Right cardiac atrium (tissue), 5 donors: Measurements from ENCODE around the gene MYO5B. TPM values are rescaled to one million over a fixed set of nuclear protein-coding genes. Genes with fewer than 3 reads are reported as not detected.
A peak's percentile ranks its signal among the peaks of the same experiment; 100 is the strongest.

Experiments
- ATAC-seq, 2 donors: fragments of 200-7000 bp; cut with Tn5 transposase; one replicate each; pipeline versions ENCODE4 v1.8.0 to v1.9.1; 2020; ENCODE audit warnings: moderate library complexity in 2 of 2, mild to moderate bottlenecking in 1 of 2
- DNase-seq, 3 donors: peaks; one replicate each; pipeline ENCODE4 v3.0.0-alpha.2; 2020
- H3K27ac ChIP-seq: one replicate; pipeline ENCODE4 v1.5.1; 2013; ENCODE audit warnings: mild to moderate bottlenecking, low read length, control low read depth, moderate library complexity
- H3K27me3 ChIP-seq: one replicate; pipeline ENCODE4 v1.6.1; 2013; ENCODE audit not compliant: control insufficient read depth, insufficient read depth
- H3K4me1 ChIP-seq: one replicate; pipeline ENCODE4 v1.6.1; 2013; ENCODE audit warnings: low read length; ENCODE audit not compliant: control insufficient read depth, insufficient read depth
- H3K4me3 ChIP-seq: one replicate; pipeline ENCODE4 v1.5.1; 2013; ENCODE audit warnings: low read length, control low read depth
- H3K9me3 ChIP-seq: one replicate; pipeline ENCODE4 v1.6.1; 2013; ENCODE audit warnings: low read length; ENCODE audit not compliant: control insufficient read depth
- WGBS: extraction: QIAGEN DNeasy Blood & Tissue Kit; methylation state at CpG from one replicate; pipeline ENCODE4 v1.1.7; 2013; 5-methylcytosine and 5-hydroxymethylcytosine counted together
- intact Hi-C, 4 donors: fragments of 100-400 bp; cut with DNase I; formaldehyde crosslinking; loops; one replicate each; pipeline versions ENCODE4 v1.11.0 to v1.14.0; 2022 to 2023
- polyA plus RNA-seq: library from polyadenylated mRNA; stranded (reverse); fragments of 200-250 nt; gene quantifications from one replicate; pipeline ENCODE4 v1.2.3, GENCODE V29; 2013
- total RNA-seq, 4 donors: library from RNA; stranded (reverse); fragmentation: NEBNext Ultra II Directional; extraction: Animal tissue kit (Norgen Biotek cat#: 25700); gene quantifications; one replicate each; pipeline ENCODE4 v1.2.1, GENCODE V29; 2021
- donor health status: healthy with polysubstance abuse.
- donor health status: DM: no; HTN: yes; CAD: no.
- donor health status: DM: no; HTN: no; CAD: no.
- donor health status: DM: no; HTN: yes; CAD: no; lungs with severe emphysema.
- donor health status: DM: yes; HTN: yes; CAD: no.

Gene MYO5B
- total and polyA plus RNA-seq, 5 donors, result 1.4 to 4.5 (median 3.1) TPM

DNA sequence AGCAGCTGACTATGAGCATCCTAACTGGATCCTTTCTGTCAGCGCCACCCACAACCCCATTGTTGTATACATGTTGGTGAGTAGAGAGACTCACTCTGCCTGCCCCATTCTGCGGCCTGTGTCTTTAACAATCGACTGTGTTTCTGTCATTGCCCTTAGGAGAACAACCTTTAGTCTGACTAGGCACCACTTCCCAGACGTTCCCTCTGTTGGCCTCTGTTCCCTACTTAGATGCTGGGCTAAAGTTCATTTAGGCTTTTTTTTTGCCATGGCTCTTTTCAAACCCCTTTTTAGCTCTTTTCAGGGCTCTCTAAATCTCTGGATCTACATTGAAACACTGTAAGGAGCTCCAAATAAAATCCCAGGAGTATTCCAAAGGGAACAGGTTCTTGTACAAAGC is 361.1 kb downstream of the MYO5B start:
- DNase-seq (no peak), ATAC-seq (no peak)
- WGBS, result 76% methylated on average over 4 of the region's 4 CpGs
- H3K4me1 ChIP-seq, result no peaks in the 10 kb centered on the region
- no peak overlapping the region for H3K27ac ChIP-seq
- H3K27me3 ChIP-seq, result no peaks in the 10 kb centered on the region
- H3K9me3 ChIP-seq, result no peaks in the 10 kb centered on the region
- intact Hi-C loops, result no loop called here
- H3K4me3 ChIP-seq, result no peak overlapping the region

DNA sequence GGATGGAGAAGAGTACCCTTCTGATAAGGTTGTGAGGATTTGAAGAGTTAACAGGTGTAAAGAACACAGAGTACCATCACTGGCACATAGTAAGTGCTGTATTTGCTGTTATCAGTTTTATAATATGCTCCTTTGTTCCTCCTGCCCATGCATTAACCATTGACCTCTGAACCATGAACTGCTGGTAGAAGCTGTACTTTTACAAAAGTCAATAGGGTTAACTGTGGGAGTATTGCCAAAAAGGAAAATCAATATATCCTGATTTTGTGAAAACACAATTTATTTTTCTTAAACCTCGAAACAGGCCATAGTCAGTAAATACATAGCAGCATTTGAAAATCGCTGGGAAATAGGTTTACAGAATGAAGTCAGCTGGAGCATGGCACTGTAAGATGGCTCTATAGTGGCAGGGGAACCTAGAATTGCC is 362.7 kb downstream of the MYO5B start:
- no peaks in the 10 kb centered on the region for H3K4me1 ChIP-seq
- ATAC-seq, result no peak

DNA sequence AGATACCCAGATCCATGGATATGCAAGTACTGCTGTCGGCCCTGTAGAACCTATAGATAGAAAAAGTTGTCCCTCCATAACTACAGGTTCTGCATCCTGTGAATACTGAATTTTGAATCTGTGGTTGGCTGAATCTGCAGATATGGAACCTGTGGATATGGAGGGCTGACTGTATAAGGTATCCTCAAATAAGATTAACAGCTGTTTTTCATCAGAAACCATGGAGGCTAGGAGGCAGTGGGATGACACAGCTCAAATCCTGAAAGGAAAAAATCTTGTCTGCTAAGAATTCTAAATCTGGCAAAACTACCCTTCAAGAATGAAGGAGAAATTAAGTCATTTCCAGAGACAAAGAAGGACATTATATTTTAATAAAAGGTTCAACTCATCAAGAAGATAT is 367.0 kb downstream of the MYO5B start:
- intact Hi-C loops, result no loop called here

More for the DNA sequence above, 362.7 kb downstream of the MYO5B start:
- intact Hi-C loops, result no loop called here
- no peaks in the 10 kb centered on the region for H3K9me3 ChIP-seq
- no peak overlapping the region for H3K27ac ChIP-seq
- no peak for DNase-seq
- no peak overlapping the region for H3K4me3 ChIP-seq
- 83% methylated on average over 2 of the region's 2 CpGs for WGBS
- no peaks in the 10 kb centered on the region for H3K27me3 ChIP-seq

DNA sequence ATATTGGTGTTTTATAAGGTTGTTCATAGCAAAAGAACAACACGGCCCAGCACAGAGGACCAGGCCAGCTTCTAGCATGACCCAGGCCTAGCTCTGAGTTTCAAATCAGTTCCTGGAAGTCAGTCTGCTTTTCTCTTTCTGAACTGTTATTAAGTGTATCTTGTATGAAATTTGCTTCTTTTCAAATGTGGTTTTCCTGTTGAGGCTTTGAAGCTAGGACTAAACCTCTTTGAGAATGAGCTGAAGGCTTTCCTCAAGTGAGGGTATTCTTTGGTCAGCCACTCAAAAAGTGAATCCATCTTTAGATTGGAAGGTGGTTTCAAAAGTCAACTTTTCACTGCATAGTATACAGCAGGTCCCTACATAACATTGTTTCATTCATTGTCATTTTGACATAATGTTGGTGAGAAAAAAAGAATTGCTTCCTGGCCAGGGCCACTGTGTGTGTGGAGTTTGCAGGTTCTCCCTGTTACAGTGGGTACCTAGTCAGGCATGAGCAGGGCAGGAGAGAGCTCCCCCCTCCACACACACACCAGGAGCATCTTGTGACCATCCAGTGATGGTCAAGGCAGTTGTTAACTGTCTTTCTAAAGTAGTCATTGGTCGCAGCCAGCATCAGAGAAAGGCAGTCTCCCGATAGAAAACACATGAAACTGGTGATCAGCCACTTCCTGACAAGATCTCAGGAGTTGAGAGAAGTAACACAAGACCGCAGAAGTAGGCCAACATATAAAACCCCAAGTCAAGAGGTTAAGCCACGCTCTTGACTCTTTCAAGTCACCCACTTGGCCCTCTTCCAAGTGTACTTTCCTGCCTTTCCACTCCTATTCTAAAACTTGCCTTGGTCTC is 374.9 kb downstream of the MYO5B start:
- Histone ChIP-seq H3K4me3 (no peak overlapping the region), H3K27me3 (no peaks in the 10 kb centered on the region), H3K4me1 (peaks cover 5% of the 10 kb centered on the region), H3K9me3 (no peaks in the 10 kb centered on the region), H3K27ac (no peak overlapping the region)
- WGBS, result 73% methylated on average over 5 of the region's 5 CpGs
- no peak for DNase-seq
- ATAC-seq, result no peak
- intact Hi-C loops, result no loop called here

More for the DNA sequence above, 367.0 kb downstream of the MYO5B start:
- H3K4me3 ChIP-seq, result no peak overlapping the region
- H3K4me1 ChIP-seq, result no peaks in the 10 kb centered on the region
- H3K27ac ChIP-seq, result no peak overlapping the region
- 95% methylated on average over 1 of the region's 1 CpG for WGBS
- DNase-seq (no peak), ATAC-seq (no peak)
- no peaks in the 10 kb centered on the region for H3K27me3 ChIP-seq
- H3K9me3 ChIP-seq, result no peaks in the 10 kb centered on the region

DNA sequence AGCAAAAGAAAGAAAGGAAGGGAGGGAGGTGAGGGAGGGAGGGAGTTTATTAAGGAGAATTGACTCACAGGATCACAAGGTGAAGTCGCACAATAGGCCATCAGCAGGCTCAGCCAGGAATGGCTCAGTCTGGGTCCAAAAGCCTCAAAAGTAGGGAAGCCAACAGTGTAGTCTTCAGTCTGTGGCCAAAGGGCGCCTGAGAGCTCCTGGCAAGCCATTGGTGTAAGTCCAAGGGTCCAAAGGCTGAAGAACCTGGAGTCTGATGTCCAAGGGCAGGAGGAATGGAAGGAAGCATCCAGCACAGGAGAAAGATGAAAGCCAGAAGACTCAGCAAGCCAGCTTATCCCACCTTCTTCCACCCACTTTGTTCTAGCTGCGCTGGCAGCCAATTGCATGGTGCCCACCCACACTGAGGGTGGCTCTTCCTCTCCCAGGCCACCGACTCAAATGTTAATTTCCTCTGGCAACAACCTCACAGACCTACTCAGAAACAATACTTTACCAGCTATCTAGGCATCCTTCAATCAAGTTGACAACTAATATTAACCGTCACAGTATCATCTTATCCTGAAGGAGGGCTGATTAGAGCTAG is 375.8 kb downstream of the MYO5B start:
- Histone ChIP-seq H3K27me3 (no peaks in the 10 kb centered on the region), H3K27ac (no peak overlapping the region), H3K9me3 (no peaks in the 10 kb centered on the region), H3K4me1 (peaks cover 5% of the 10 kb centered on the region), H3K4me3 (no peak overlapping the region)
- intact Hi-C loops, result no loop called here
- ATAC-seq (no peak), DNase-seq (no peak)
- WGBS, result 83% methylated on average over 5 of the region's 5 CpGs

DNA sequence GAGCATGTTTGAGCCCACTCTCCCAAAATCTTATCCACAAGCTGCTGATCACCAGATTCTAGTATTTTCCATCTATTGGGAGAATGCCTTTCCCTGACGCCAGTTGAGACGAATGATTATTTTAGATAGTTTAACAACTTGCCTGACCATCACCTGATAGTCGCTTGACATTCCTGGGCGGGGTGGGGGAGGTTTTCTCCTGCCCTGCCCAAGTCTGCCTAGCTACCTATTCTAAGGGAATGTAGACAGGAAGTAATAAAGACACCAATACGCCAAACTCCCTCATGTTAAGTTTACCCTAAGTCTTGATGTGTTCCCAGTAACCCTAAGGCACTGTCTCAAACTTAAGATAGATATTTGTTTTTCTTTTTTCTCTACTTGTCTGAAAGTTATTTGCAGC is 377.0 kb downstream of the MYO5B start:
- DNase-seq (no peak), ATAC-seq (no peak)
- Histone ChIP-seq H3K4me1 (peaks cover 5% of the 10 kb centered on the region), H3K9me3 (no peaks in the 10 kb centered on the region), H3K27ac (no peak overlapping the region), H3K27me3 (no peaks in the 10 kb centered on the region), H3K4me3 (no peak overlapping the region)
- WGBS, result 94% methylated on average over 5 of the region's 5 CpGs
- intact Hi-C loops, result no loop called here

DNA sequence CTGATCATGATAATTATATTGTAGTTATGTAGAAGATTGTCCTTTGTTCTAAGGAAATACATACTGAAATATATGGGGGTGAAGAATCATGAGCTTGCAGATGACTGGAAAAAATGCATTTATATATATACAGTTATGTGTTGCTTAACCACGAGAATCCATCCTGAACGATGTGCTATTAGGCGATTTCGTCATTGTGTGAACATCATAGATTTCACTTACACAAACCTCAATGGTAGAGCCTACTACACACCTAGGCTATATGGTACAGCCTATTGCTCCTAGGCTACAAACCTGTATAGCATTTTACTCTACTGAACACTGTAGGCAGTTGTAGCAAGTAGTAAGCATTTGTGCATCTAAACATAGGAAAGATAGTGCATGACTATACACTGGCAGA is 379.0 kb downstream of the MYO5B start:
- DNase-seq (no peak), ATAC-seq (no peak)
- H3K4me3 ChIP-seq, result no peak overlapping the region
- intact Hi-C loops, result no loop called here
- H3K27ac ChIP-seq, result no peak overlapping the region
- no peaks in the 10 kb centered on the region for H3K27me3 ChIP-seq
- H3K9me3 ChIP-seq, result no peaks in the 10 kb centered on the region
- WGBS, result 92% methylated on average over 4 of the region's 4 CpGs
- H3K4me1 ChIP-seq, result peaks cover 7% of the 10 kb centered on the region

DNA sequence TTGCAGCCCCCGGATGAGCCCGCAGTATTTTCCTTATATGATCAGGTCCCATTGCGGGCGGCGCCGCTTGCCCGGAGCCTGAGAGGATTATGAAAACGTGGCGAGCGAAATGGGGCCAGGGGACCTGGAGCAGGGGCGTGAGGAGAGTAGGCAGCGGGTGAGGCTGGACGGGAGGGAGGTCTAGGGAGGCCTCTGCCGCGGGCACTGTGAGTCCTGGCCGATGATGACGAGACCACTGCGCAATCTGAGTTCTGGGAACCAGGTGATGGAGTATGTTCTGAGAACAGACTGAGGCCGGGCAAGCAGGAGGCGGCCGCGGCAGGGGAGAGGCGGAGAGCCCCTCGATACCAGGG is 380.8 kb downstream of the MYO5B start:
- Histone ChIP-seq H3K4me1 (peaks cover 2% of the 10 kb centered on the region), H3K27ac (peak overlapping the region; percentile 76), H3K27me3 (no peaks in the 10 kb centered on the region), H3K9me3 (no peaks in the 10 kb centered on the region), H3K4me3 (peak overlapping the region; percentile 76)
- intact Hi-C loops, result no loop called here
- ATAC-seq (peak; percentile 57 to 61), DNase-seq (peak in 1 of 3 donors; percentile 53)
- WGBS, result under 1% methylated on average over 24 of the region's 24 CpGs

DNA sequence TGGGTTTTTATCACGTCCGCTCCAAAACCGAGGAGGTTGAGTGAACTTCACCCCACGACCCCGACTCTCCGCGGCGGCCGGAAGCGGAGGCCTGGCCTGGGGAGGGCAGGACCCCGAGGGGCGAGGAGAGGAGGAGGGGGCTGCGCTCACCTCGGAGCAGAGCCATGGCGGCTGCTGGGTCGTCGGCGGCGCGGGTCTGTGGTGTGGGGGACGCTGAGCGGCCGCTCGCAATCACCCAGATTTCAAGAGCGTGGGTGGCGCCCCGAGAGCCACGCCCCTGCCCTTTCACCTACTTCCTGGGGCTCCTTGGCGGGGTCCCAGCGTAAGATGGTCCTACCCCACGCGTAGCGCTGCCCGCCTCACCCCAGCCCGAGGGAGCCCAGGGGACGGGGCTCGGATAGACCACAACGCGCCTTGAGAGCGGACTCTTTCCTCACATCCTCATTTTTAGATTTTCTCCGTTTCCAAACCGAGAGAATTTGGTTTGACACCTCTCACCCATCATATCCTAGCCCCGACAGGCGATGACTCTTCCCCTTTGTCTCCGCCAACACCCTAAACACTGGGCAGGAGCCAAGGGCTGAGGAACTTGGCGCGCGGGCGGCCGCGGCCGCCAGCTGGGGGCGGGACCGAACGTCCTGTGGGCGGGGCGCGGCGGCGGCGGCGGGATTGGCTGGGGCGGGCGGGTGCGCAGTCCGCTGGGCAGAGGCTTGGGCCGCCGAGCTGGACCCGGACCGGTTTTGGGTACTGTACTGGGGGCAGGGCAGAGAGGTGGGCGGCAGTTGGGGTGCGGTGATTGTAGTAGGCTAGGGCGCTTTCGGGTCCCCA is 381.4 kb downstream of the MYO5B start, which contains the start of gene ACAA2:
Gene ACAA2 (minus strand): TSS at position 215 of the 828 bp plus-strand sequence. CDS start 49 bp downstream, at position 166.
- H3K27me3 ChIP-seq, result no peaks in the 10 kb centered on the region
- no peaks in the 10 kb centered on the region for H3K9me3 ChIP-seq
- WGBS, result under 1% methylated on average over 74 of the region's 74 CpGs
- H3K4me3 ChIP-seq, result peak within 1 kb of the TSS; percentile 76
- H3K27ac ChIP-seq, result peak within 1 kb of the TSS; percentile 98
- peaks cover 2% of the 10 kb centered on the region for H3K4me1 ChIP-seq
- intact Hi-C loops, result no loop called here
- ATAC-seq (peak; percentile 97), DNase-seq (peak; percentile 90 to 95 (median 95))

DNA sequence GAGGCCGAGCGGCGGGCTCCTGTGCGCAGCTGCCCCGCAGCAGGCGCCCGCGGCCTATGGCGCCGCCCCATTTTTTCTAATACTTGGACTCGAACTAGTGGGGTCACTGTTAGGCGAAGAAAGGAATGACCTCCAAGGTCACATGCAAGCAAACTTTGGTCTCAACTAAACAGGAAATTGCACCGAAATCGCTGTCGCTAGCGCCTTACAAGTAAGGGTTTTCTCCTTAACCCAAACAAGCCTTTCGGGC is 382.0 kb downstream of the MYO5B start:
- no peaks in the 10 kb centered on the region for H3K9me3 ChIP-seq
- intact Hi-C loops, result no loop called here

More for the DNA sequence above, 382.0 kb downstream of the MYO5B start:
- WGBS, result 2% methylated on average over 17 of the region's 17 CpGs
- Histone ChIP-seq H3K4me1 (peaks cover 2% of the 10 kb centered on the region), H3K27ac (peak overlapping the region; percentile 98), H3K27me3 (no peaks in the 10 kb centered on the region), H3K4me3 (peak overlapping the region; percentile 76)
- DNase-seq, result peak; percentile 39 to 82 (median 71)
- peak; percentile 44 to 57 for ATAC-seq
